ENCODE results near the gene BRD1.
A peak's percentile ranks its signal among the peaks of the same experiment; 100 is the strongest.
"Not testable (repeated sequence)": the region's sequence is repeated elsewhere in the genome, so short reads cannot be mapped to it uniquely, and the experiment has no call there.

BRD1 gene

GRCh38 chr22:49781886-49782285, 45.8 kb downstream of the BRD1 start:
- not testable (repeated sequence) for DNase-seq

- DNase-seq: no peak
These were observed 46.3 kb downstream of the BRD1 start for GRCh38 chr22:49781289-49781782.

GRCh38 chr22:49780698-49781288, 46.9 kb downstream of the BRD1 start:
- no peak for DNase-seq

- no peak for DNase-seq
These were observed 47.6 kb downstream of the BRD1 start for GRCh38 chr22:49779853-49780697.

GRCh38 chr22:49779211-49779610, 48.5 kb downstream of the BRD1 start:
- no peak for DNase-seq

- no peak for DNase-seq
These were observed 50.0 kb downstream of the BRD1 start for GRCh38 chr22:49777569-49778249.

GRCh38 chr22:49776891-49777290, 50.8 kb downstream of the BRD1 start:
- no peak for DNase-seq

- no peak for DNase-seq
These were observed 51.7 kb downstream of the BRD1 start for GRCh38 chr22:49775867-49776511.

GRCh38 chr22:49775191-49775866, 52.3 kb downstream of the BRD1 start:
- DNase-seq: no peak

GRCh38 chr22:49774499-49775151, 53.0 kb downstream of the BRD1 start:
- no peak for DNase-seq

GRCh38 chr22:49774046-49774445, 53.6 kb downstream of the BRD1 start:
- no peak for DNase-seq

- DNase-seq: no peak
These were observed 54.1 kb downstream of the BRD1 start for GRCh38 chr22:49773531-49773930.

- no peak for DNase-seq
These were observed 55.0 kb downstream of the BRD1 start for GRCh38 chr22:49772692-49773091.

GRCh38 chr22:49771266-49772065, 56.2 kb downstream of the BRD1 start:
- no peak for DNase-seq

GRCh38 chr22:49770547-49771265, 57.0 kb downstream of the BRD1 start:
- DNase-seq: no peak

GRCh38 chr22:49769691-49770546, 57.8 kb downstream of the BRD1 start:
- peak; percentile 17 for DNase-seq

GRCh38 chr22:49768951-49769690, 58.6 kb downstream of the BRD1 start:
- peak; percentile 76 for DNase-seq

GRCh38 chr22:49768077-49768910, 59.4 kb downstream of the BRD1 start:
- peak; percentile 33 for DNase-seq

Data from femur (tissue), 1 donor.